Endothelial cell of umbilical vein (primary cell): ENCODE measurements around the gene RAB40C. TPM values are rescaled to one million over a fixed set of nuclear protein-coding genes. Genes with fewer than 3 reads are reported as not detected.

ENCODE experiments used
- BruUV-seq: library from RNA; stranded (reverse); fragments of 400-500 nt; replicated peaks from 2 replicates; lab custom pipeline; 2021; lab: Mats Ljungman, UMichigan
- CTCF ChIA-PET: fragments of 300-600, 350-600 bp; sonication (Branson Sonifier 250); formaldehyde crosslinking; loops from one replicate; lab custom pipeline; 2021; ENCODE audit warnings: antibody characterized with exemption, inconsistent platforms; lab: Charles Lee
- POLR2A ChIA-PET: fragments of 300-600, 350-600 bp; sonication (Branson Sonifier 250); formaldehyde crosslinking; loops from one replicate; lab custom pipeline; 2021; ENCODE audit warnings: antibody characterized with exemption, inconsistent platforms; lab: Charles Lee
- DNase-seq: peaks from one replicate; pipeline ENCODE4 v3.0.0-alpha.2; 2011; ENCODE audit warnings: low read depth, low spot score
- FAIRE-seq: peaks from 2 replicates; lab custom pipeline; 2011; peaks lifted over from hg19 to GRCh38; lab: Jason Lieb, UNC
- H2AFZ ChIP-seq: 2 replicates; pipeline ENCODE4 v1.6.0; 2012; ENCODE audit warnings: low read depth, low read length, control low read depth, inconsistent platforms
- H3K27ac ChIP-seq: 2 replicates; pipeline ENCODE4 v1.5.1; 2011; ENCODE audit warnings: low read depth, mild to moderate bottlenecking, control low read depth, low read length, moderate library complexity; ENCODE audit not compliant: insufficient read depth
- H3K27me3 ChIP-seq, 2 experiments: 2 replicates each; pipeline versions ENCODE4 v1.6.0 to v1.6.1; 2011; ENCODE audit warnings: low read length in 2 of 2, mixed read lengths in 1 of 2; ENCODE audit not compliant: control insufficient read depth in 2 of 2, insufficient read depth in 2 of 2
- H3K36me3 ChIP-seq, 2 experiments: 2 replicates in 1 of 2; 3 replicates in 1 of 2; pipeline ENCODE4 v1.5.1; 2011; ENCODE audit warnings: low read length in 2 of 2, mild to moderate bottlenecking in 1 of 2, moderate library complexity in 1 of 2; ENCODE audit not compliant: control insufficient read depth in 2 of 2, insufficient read depth in 2 of 2; ENCODE audit errors: extremely low read depth in 1 of 2
- H3K4me1 ChIP-seq: 3 replicates; pipeline ENCODE4 v1.5.1; 2011; ENCODE audit warnings: mild to moderate bottlenecking, low read length; ENCODE audit not compliant: control insufficient read depth, insufficient read depth; ENCODE audit errors: extremely low read depth
- H3K4me2 ChIP-seq: 2 replicates; pipeline ENCODE4 v1.6.1; 2011; ENCODE audit warnings: low read length, control low read depth, mixed read lengths; ENCODE audit not compliant: insufficient read depth
- H3K4me3 ChIP-seq, 3 experiments: fragments of 200-600 bp in 1 of 3; sonication (generic), shearing (Covaris generic) in 1 of 3; replicated peaks in 1 of 3; 2 replicates each; pipeline ENCODE4 v1.5.1; 2011 to 2016; ENCODE audit warnings: control low read depth in 3 of 3, low read length in 3 of 3, mild to moderate bottlenecking in 2 of 3, inconsistent platforms in 1 of 3, low read depth in 1 of 3, moderate library complexity in 1 of 3; ENCODE audit not compliant: insufficient read depth in 1 of 3
- H3K79me2 ChIP-seq: 2 replicates; pipeline ENCODE4 v1.6.0; 2012; ENCODE audit warnings: low read length, inconsistent platforms; ENCODE audit not compliant: control insufficient read depth, insufficient read depth
- H3K9ac ChIP-seq: replicated peaks from 2 replicates; pipeline ENCODE3; 2011; ENCODE audit warnings: low read length, control low read depth; ENCODE audit not compliant: insufficient read depth; ENCODE audit errors: extremely low read depth
- H3K9me1 ChIP-seq: replicated peaks from 3 replicates; pipeline ENCODE4 v1.6.0; 2011; ENCODE audit warnings: mild to moderate bottlenecking, low read length; ENCODE audit not compliant: control insufficient read depth, insufficient read depth; ENCODE audit errors: extremely low read depth
- H3K9me3 ChIP-seq: replicated peaks from 2 replicates; pipeline ENCODE4 v1.5.1; 2012; ENCODE audit warnings: low read length, inconsistent platforms; ENCODE audit not compliant: control insufficient read depth, insufficient read depth
- H4K20me1 ChIP-seq: replicated peaks from 2 replicates; pipeline ENCODE3; 2011; ENCODE audit warnings: mild to moderate bottlenecking, low read length; ENCODE audit not compliant: control insufficient read depth, insufficient read depth; ENCODE audit errors: extremely low read depth
- FOS ChIP-seq: IDR thresholded peaks from 2 replicates; pipeline ENCODE4 v1.6.1; 2011; ENCODE audit warnings: mild to moderate bottlenecking, low read length, moderate library complexity, borderline replicate concordance; ENCODE audit not compliant: insufficient read depth
- GATA2 ChIP-seq: IDR thresholded peaks from 2 replicates; pipeline ENCODE4 v1.7.0; 2011; ENCODE audit warnings: low read depth, mild to moderate bottlenecking, moderate library complexity, mixed read lengths, low read length; ENCODE audit not compliant: insufficient read length, insufficient read depth
- JUN ChIP-seq: IDR thresholded peaks from 2 replicates; pipeline ENCODE4 v1.6.1; 2011; ENCODE audit warnings: borderline replicate concordance, low read depth; ENCODE audit not compliant: insufficient read length, insufficient read depth
- MYC ChIP-seq: IDR thresholded peaks from one replicate; pipeline ENCODE4 v1.6.1; 2011; ENCODE audit warnings: mild to moderate bottlenecking, low read depth, low read length
- POLR2AphosphoS5 ChIP-seq: IDR thresholded peaks from 2 replicates; pipeline ENCODE4 v1.6.1; 2012; ENCODE audit warnings: low read depth, mild to moderate bottlenecking, control low read depth, low read length, moderate library complexity; ENCODE audit not compliant: insufficient read depth
- dilution Hi-C: fragments of 300-500 bp; cut with MboI; formaldehyde crosslinking; loops from one replicate; pipeline ENCODE4 v1.15.0; 2019; ENCODE audit warnings: low sequenced_read_pairs; ENCODE audit not compliant: extremely low pct_ligation_motif_present
- intact Hi-C: fragments of 100-400 bp; cut with micrococcal nuclease; formaldehyde crosslinking; loops from one replicate; pipeline ENCODE4 v1.10.0; 2022
- polyA plus RNA-seq, 4 experiments: library from polyadenylated mRNA; depleted of rRNA in 3 of 4; stranded (reverse) in 3 of 4; unstranded in 1 of 4; fragments of >200 nt; gene quantifications; 2 replicates each; pipeline versions ENCODE4 v1.2.1 to v1.2.3, GENCODE V29; 2011 to 2012; ENCODE audit warnings: missing spikeins in 1 of 4
- total RNA-seq: library from RNA; stranded (reverse); gene quantifications from 2 replicates; pipeline ENCODE4 v1.2.3, GENCODE V29; 2021

RAB40C gene
- total and polyA plus RNA-seq, 2 donors (not counting 3 experiments of a cell fraction or from before 2014, with no cell fraction given), result 12.4 to 18.8 TPM

DNA sequence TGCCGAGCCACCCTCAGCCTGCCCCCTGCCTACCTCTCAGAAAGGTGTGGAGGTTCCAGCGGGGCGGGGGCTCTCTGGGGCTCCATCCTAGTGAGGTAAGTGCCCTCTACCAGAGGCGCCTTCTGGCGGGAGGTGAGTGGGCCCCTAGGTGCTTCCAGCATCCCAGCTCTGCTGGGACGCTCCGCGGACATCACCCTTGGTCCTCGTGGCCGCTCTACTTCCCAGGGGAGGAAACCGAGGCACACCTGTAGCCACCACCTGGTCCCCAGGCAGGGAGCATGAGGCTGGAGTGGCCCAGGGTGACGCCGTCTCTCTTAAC, 53.1 kb downstream of the RAB40C start:
- Histone ChIP-seq H3K36me3 (no peaks in the 10 kb centered on the region), H3K27ac (no peak overlapping the region), H3K4me2 (no peak overlapping the region), H4K20me1 (no peaks in the 10 kb centered on the region), H3K9ac (no peak overlapping the region), H3K9me1 (no peaks in the 10 kb centered on the region), H3K79me2 (no peaks in the 10 kb centered on the region), H3K27me3 (no peaks in the 10 kb centered on the region), H3K4me1 (peaks cover 9% of the 10 kb centered on the region), H3K4me3 (no peak overlapping the region), H3K9me3 (no peaks in the 10 kb centered on the region), H2AFZ (no peak overlapping the region)
- dilution Hi-C loops (no loop called here), intact Hi-C loops (no loop called here)
- BruUV-seq, result no TSS peak
- DNase-seq (no peak), FAIRE-seq (no peak)
- TF ChIP-seq JUN (no peak), GATA2 (no peak)
- POLR2A ChIA-PET, result no interaction called here
- CTCF ChIA-PET, result interaction anchor here (1.1 kb wide), 1 partner anchor 18 kb away, joined by 3 read pairs; no protein-coding TSS in a partner anchor

DNA sequence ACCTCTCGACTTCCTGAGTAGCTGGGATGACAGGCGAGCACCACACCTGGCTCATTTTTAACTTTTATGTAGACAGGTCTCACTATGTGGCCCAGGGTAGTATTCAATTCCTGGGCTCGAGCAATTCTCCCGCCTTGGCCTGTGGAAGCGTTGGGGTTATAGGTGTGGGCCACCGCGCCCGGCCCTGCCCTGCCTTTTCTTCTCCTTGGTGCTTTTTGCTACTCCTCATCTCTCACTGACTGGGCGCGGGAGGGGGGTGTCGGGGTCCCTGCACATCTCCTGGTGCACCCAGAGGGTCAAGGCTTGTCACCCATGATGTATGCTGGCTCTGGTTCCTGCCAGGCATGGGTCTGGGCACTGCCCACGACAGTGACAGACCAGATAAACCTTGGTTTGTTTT, 54.7 kb downstream of the RAB40C start:
- Histone ChIP-seq H3K9me1 (no peaks in the 10 kb centered on the region), H3K4me1 (peaks cover 17% of the 10 kb centered on the region), H3K27ac (no peak overlapping the region), H2AFZ (no peak overlapping the region), H3K27me3 (no peaks in the 10 kb centered on the region), H3K9me3 (no peaks in the 10 kb centered on the region), H3K36me3 (no peaks in the 10 kb centered on the region), H3K79me2 (no peaks in the 10 kb centered on the region), H3K4me3 (no peak overlapping the region), H3K4me2 (no peak overlapping the region), H3K9ac (no peak overlapping the region), H4K20me1 (no peaks in the 10 kb centered on the region)
- FAIRE-seq (no peak), DNase-seq (no peak)
- dilution Hi-C loops, result no loop called here
- BruUV-seq, result no TSS peak
- TF ChIP-seq FOS (no peak), POLR2AphosphoS5 (no peak), MYC (no peak)
- intact Hi-C loops, result no loop called here
- CTCF ChIA-PET, result interaction anchor here (1.1 to 1.2 kb wide), 2 partner anchors 16 to 54 kb away, joined by 3 read pairs; partner anchors contain the start of gene RAB40C
- POLR2A ChIA-PET, result no interaction called here
